HepG2 (cell line): ENCODE data around the gene WDR73.

Source experiments
- FOSL2 ChIP-seq: sonication (generic); formaldehyde crosslinking; IDR thresholded peaks from 2 replicates; pipeline ENCODE4 v1.4.0; 2020; ENCODE audit warnings: missing genetic modification reagents
- HOXA7 ChIP-seq: sonication (generic); formaldehyde crosslinking; IDR thresholded peaks from 2 replicates; pipeline ENCODE4 v1.8.1; 2022; ENCODE audit warnings: mild to moderate bottlenecking, missing genetic modification reagents, moderate library complexity
- ZNF75D ChIP-seq: sonication (generic); formaldehyde crosslinking; IDR thresholded peaks from 2 replicates; pipeline ENCODE4 v1.8.1; 2023; ENCODE audit warnings: missing genetic modification reagents, mild to moderate bottlenecking, borderline replicate concordance

DNA sequence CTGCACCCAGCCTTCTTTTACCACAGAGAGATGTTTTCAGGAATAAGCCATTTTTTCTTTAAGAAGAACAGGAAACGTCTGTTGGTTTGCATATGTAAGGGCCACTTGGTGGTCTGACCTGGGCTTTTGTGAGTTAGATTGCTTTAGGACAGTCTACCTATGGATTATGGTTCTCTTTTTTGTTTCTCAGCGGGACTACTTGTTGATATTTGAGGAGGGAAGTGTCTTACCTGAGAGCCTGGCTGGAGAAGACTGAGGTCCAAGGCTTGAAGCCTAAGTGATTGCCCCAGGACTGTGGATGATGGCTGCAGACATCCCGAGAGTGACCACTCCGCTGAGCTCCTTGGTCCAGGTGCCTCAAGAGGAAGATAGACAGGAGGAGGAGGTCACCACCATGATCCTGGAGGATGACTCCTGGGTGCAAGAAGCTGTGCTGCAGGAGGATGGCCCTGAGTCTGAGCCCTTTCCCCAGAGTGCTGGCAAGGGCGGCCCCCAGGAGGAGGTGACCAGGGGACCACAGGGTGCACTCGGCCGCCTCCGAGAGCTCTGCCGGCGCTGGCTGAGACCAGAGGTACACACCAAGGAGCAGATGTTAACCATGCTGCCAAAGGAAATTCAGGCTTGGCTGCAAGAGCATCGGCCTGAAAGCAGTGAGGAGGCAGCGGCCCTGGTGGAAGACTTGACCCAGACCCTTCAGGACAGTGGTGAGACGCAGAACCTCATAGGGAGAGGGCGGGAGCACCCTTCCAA lies 50.3 kb downstream of the WDR73 start:
- no peak for TF ChIP-seq ZNF75D (CRISPR knock-in tag)
- TF ChIP-seq HOXA7, result no peak
- TF ChIP-seq FOSL2 (CRISPR knock-in tag), result no peak
